ENCODE data around the gene GALNT18.

The GALNT18 gene

DNA sequence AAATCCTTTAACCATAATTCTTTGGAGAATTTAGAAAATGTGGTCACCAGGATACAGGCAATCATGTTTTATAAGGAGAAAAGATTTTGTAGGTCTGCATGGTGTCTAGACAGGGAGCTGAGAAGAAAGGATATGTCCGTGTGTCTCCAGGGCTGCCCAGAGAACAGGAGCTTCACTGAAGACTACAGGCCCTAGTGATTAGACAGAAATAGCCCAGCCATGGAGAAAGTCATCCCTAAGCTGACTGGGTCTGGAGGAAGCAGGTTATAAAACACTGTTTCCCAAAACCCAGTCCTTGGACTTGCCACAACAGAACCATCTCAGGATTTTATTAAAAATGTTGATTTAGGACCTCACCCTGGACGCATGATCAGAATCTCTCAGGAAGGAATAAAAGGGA lies 84.4 kb downstream of the GALNT18 start:
- TF ChIP-seq CSDC2 (CRISPR knock-in tag; IDR thresholded peaks at IDR 0.05) (no peak), ZFP3 (CRISPR knock-in tag; IDR thresholded peaks at IDR 0.05) (no peak), ZC3H10 (CRISPR knock-in tag; IDR thresholded peaks at IDR 0.05) (no peak), ZNF565 (CRISPR knock-in tag; conservative IDR thresholded peaks at IDR 0.05; ENCODE audit: low read depth) (no peak), ZFP30 (CRISPR knock-in tag; IDR thresholded peaks at IDR 0.05) (no peak), BACH2 (CRISPR knock-in tag; IDR thresholded peaks at IDR 0.05; ENCODE audit: borderline replicate concordance) (no peak), SNAI2 (CRISPR knock-in tag; IDR thresholded peaks at IDR 0.05) (no peak), ARNTL (CRISPR knock-in tag; IDR thresholded peaks at IDR 0.05; ENCODE audit: borderline replicate concordance, low read depth) (no peak), TOX (CRISPR knock-in tag; IDR thresholded peaks at IDR 0.05; ENCODE audit: borderline replicate concordance) (no peak), OSR1 (CRISPR knock-in tag; IDR thresholded peaks at IDR 0.05) (no peak), ISL1 (CRISPR knock-in tag; IDR thresholded peaks at IDR 0.05) (no peak)
- TF ChIP-seq, protein P1, sequence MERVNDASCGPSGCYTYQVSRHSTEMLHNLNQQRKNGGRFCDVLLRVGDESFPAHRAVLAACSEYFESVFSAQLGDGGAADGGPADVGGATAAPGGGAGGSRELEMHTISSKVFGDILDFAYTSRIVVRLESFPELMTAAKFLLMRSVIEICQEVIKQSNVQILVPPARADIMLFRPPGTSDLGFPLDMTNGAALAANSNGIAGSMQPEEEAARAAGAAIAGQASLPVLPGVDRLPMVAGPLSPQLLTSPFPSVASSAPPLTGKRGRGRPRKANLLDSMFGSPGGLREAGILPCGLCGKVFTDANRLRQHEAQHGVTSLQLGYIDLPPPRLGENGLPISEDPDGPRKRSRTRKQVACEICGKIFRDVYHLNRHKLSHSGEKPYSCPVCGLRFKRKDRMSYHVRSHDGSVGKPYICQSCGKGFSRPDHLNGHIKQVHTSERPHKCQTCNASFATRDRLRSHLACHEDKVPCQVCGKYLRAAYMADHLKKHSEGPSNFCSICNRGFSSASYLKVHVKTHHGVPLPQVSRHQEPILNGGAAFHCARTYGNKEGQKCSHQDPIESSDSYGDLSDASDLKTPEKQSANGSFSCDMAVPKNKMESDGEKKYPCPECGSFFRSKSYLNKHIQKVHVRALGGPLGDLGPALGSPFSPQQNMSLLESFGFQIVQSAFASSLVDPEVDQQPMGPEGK (CRISPR knock-in tag; IDR thresholded peaks at IDR 0.05; ENCODE audit: borderline replicate concordance) = no peak
- TF ChIP-seq, protein P2, sequence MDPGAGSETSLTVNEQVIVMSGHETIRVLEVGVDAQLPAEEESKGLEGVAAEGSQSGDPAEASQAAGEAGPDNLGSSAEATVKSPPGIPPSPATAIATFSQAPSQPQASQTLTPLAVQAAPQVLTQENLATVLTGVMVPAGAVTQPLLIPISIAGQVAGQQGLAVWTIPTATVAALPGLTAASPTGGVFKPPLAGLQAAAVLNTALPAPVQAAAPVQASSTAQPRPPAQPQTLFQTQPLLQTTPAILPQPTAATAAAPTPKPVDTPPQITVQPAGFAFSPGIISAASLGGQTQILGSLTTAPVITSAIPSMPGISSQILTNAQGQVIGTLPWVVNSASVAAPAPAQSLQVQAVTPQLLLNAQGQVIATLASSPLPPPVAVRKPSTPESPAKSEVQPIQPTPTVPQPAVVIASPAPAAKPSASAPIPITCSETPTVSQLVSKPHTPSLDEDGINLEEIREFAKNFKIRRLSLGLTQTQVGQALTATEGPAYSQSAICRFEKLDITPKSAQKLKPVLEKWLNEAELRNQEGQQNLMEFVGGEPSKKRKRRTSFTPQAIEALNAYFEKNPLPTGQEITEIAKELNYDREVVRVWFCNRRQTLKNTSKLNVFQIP (CRISPR knock-in tag; IDR thresholded peaks at IDR 0.05; ENCODE audit: borderline replicate concordance, low read depth) = no peak
- TF ChIP-seq, protein P3, sequence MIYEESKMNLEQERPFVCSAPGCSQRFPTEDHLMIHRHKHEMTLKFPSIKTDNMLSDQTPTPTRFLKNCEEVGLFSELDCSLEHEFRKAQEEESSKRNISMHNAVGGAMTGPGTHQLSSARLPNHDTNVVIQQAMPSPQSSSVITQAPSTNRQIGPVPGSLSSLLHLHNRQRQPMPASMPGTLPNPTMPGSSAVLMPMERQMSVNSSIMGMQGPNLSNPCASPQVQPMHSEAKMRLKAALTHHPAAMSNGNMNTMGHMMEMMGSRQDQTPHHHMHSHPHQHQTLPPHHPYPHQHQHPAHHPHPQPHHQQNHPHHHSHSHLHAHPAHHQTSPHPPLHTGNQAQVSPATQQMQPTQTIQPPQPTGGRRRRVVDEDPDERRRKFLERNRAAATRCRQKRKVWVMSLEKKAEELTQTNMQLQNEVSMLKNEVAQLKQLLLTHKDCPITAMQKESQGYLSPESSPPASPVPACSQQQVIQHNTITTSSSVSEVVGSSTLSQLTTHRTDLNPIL (CRISPR knock-in tag; IDR thresholded peaks at IDR 0.05; ENCODE audit: low read depth) = no peak
- TF ChIP-seq, protein P4, sequence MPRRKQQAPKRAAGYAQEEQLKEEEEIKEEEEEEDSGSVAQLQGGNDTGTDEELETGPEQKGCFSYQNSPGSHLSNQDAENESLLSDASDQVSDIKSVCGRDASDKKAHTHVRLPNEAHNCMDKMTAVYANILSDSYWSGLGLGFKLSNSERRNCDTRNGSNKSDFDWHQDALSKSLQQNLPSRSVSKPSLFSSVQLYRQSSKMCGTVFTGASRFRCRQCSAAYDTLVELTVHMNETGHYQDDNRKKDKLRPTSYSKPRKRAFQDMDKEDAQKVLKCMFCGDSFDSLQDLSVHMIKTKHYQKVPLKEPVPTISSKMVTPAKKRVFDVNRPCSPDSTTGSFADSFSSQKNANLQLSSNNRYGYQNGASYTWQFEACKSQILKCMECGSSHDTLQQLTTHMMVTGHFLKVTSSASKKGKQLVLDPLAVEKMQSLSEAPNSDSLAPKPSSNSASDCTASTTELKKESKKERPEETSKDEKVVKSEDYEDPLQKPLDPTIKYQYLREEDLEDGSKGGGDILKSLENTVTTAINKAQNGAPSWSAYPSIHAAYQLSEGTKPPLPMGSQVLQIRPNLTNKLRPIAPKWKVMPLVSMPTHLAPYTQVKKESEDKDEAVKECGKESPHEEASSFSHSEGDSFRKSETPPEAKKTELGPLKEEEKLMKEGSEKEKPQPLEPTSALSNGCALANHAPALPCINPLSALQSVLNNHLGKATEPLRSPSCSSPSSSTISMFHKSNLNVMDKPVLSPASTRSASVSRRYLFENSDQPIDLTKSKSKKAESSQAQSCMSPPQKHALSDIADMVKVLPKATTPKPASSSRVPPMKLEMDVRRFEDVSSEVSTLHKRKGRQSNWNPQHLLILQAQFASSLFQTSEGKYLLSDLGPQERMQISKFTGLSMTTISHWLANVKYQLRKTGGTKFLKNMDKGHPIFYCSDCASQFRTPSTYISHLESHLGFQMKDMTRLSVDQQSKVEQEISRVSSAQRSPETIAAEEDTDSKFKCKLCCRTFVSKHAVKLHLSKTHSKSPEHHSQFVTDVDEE (CRISPR knock-in tag; IDR thresholded peaks at IDR 0.05) = no peak
- ATAC-seq = no peak

DNA sequence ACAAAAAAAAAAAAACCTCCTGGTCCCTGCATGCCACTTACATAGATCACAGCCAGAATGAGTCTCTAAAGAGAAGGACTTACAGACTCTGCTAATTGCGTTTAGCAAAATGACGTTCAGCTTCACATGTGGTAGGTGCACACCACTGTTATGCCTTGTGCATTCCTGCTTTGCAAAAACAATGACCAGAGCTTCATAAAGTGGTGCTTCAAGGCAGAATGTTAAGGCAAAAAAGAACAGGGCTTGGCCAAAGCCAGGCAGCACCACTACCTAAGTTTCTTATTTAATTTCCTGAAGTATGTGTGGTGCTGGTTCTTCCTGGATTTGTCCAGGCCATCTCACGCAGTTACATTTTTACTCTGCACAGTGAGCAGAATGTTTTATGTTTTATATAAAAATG lies 85.2 kb downstream of the GALNT18 start:
- TF ChIP-seq BACH2 (CRISPR knock-in tag; IDR thresholded peaks at IDR 0.05; ENCODE audit: borderline replicate concordance) (no peak), ARNTL (CRISPR knock-in tag; IDR thresholded peaks at IDR 0.05; ENCODE audit: borderline replicate concordance, low read depth) (no peak), TCF4 (CRISPR knock-in tag; IDR thresholded peaks at IDR 0.05; ENCODE audit: borderline replicate concordance) (no peak), PPARA (CRISPR knock-in tag; IDR thresholded peaks at IDR 0.05; ENCODE audit: borderline replicate concordance) (no peak), ISL1 (CRISPR knock-in tag; IDR thresholded peaks at IDR 0.05) (no peak), ZFP30 (CRISPR knock-in tag; IDR thresholded peaks at IDR 0.05) (no peak), ZFP3 (CRISPR knock-in tag; IDR thresholded peaks at IDR 0.05) (no peak)
- TF ChIP-seq, protein P4 (CRISPR knock-in tag; IDR thresholded peaks at IDR 0.05) = no peak

DNA sequence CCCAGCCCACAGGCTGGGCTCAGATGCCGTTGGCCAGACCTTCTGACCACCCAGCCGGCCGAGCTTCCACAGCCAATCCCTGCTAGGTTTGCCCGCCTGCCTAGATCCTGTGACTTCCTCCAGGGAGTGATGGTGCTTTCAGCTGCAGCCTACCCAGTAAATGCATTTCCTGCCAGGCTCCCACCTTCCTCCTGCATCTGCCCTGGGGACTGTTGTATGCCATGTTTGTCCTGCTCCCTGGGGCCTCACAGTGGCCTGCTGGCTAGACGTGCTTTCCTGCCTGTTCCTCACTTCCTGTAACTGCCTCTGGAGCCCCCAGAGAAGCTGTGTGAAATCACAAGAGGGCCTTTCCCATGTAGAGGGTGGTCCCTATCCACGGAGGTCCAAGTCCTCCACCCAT lies 86.2 kb downstream of the GALNT18 start:
- ATAC-seq = no peak
- TF ChIP-seq, protein P5, sequence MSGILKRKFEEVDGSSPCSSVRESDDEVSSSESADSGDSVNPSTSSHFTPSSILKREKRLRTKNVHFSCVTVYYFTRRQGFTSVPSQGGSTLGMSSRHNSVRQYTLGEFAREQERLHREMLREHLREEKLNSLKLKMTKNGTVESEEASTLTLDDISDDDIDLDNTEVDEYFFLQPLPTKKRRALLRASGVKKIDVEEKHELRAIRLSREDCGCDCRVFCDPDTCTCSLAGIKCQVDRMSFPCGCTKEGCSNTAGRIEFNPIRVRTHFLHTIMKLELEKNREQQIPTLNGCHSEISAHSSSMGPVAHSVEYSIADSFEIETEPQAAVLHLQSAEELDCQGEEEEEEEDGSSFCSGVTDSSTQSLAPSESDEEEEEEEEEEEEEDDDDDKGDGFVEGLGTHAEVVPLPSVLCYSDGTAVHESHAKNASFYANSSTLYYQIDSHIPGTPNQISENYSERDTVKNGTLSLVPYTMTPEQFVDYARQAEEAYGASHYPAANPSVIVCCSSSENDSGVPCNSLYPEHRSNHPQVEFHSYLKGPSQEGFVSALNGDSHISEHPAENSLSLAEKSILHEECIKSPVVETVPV (CRISPR knock-in tag; IDR thresholded peaks at IDR 0.05) = no peak
- no peak for TF ChIP-seq GLIS3 (CRISPR knock-in tag; IDR thresholded peaks at IDR 0.05)
- no peak for TF ChIP-seq RARB (CRISPR knock-in tag; IDR thresholded peaks at IDR 0.05)
- no peak for TF ChIP-seq TCF4 (CRISPR knock-in tag; IDR thresholded peaks at IDR 0.05; ENCODE audit: borderline replicate concordance)
- TF ChIP-seq, protein P2 (CRISPR knock-in tag; IDR thresholded peaks at IDR 0.05; ENCODE audit: borderline replicate concordance, low read depth) = no peak
- TF ChIP-seq TOX (CRISPR knock-in tag; IDR thresholded peaks at IDR 0.05; ENCODE audit: borderline replicate concordance) = no peak
- TF ChIP-seq, protein P1 (CRISPR knock-in tag; IDR thresholded peaks at IDR 0.05; ENCODE audit: borderline replicate concordance) = no peak
- no peak for TF ChIP-seq ZNF565 (CRISPR knock-in tag; conservative IDR thresholded peaks at IDR 0.05; ENCODE audit: low read depth)
- TF ChIP-seq SNAI2 (CRISPR knock-in tag; IDR thresholded peaks at IDR 0.05) = no peak
- TF ChIP-seq ESRRG (CRISPR knock-in tag; IDR thresholded peaks at IDR 0.05) = no peak

More for the DNA sequence above, 85.2 kb downstream of the GALNT18 start:
- no peak for ATAC-seq

Measured in SK-N-SH treated with all-trans-retinoic acid at 6 μM for 48 hours (cell line).